Body of pancreas (tissue), 4 donors: ENCODE data around the gene STX4. TPM values are rescaled to one million over a fixed set of nuclear protein-coding genes. Genes with fewer than 3 reads are reported as not detected.

Source experiments
- ATAC-seq: fragments of 150-250 bp; one replicate; pipeline ENCODE4 v1.9.1; 2016
- DNase-seq, 4 donors: peaks; one replicate each; pipeline ENCODE4 v3.0.0-alpha.2; 2019
- H3K27ac ChIP-seq, 4 donors: fragments of 200-600 bp; sonication (generic); 1 replicate in 3 of 4; 2 replicates in 1 of 4; pipeline versions ENCODE4 v1.5.1 to v1.6.1; 2016 to 2019; ENCODE audit warnings: mild to moderate bottlenecking in 1 of 4, mixed read lengths in 1 of 4, moderate library complexity in 1 of 4
- H3K27me3 ChIP-seq, 2 donors: fragments of 200-600 bp; sonication (generic); one replicate each; pipeline ENCODE4 v1.6.0; 2016; ENCODE audit warnings: mild to moderate bottlenecking in 1 of 2
- H3K36me3 ChIP-seq, 2 donors: fragments of 200-600 bp; sonication (generic); replicated peaks in 1 of 2; 2 replicates each; pipeline ENCODE4 v1.5.1; 2016; ENCODE audit warnings: low read depth in 2 of 2; ENCODE audit not compliant: insufficient read depth in 1 of 2
- H3K4me1 ChIP-seq: fragments of 200-600 bp; sonication (generic); one replicate; pipeline ENCODE4 v1.6.0; 2016
- H3K4me3 ChIP-seq, 2 donors: fragments of 200-600 bp; sonication (generic); 1 replicate in 1 of 2; 2 replicates in 1 of 2; pipeline ENCODE4 v1.5.1; 2016 to 2019
- H3K9me3 ChIP-seq, 3 donors: fragments of 200-600 bp; sonication (generic); 1 replicate in 2 of 3; 2 replicates in 1 of 3; pipeline ENCODE4 v1.5.1; 2016
- POLR2A ChIP-seq, 3 donors: fragments of 450-650 bp; IDR thresholded peaks; one replicate each; pipeline ENCODE4 v1.6.1; 2016; ENCODE audit warnings: antibody characterized with exemption in 3 of 3, mild to moderate bottlenecking in 2 of 3
- WGBS, 2 donors: methylation state at CpG; one replicate each; pipeline ENCODE4 v1.1.5; 2017; 5-methylcytosine and 5-hydroxymethylcytosine counted together
- intact Hi-C: fragments of 100-400 bp; cut with DNase I; formaldehyde crosslinking; loops from one replicate; pipeline ENCODE4 v1.15.1; 2023
- total RNA-seq, 2 donors: library from RNA; depleted of rRNA; stranded (reverse); fragments of >200 nt; gene quantifications; one replicate each; pipeline ENCODE4 v1.1.0, GENCODE V29; 2016
- TF ChIP-seq, protein P1 (sequence below), 7 experiments: fragments of 450-650 bp in 4 of 7; fragments of 200-600 bp in 3 of 7; sonication (generic) in 3 of 7; IDR thresholded peaks; one replicate each; pipeline ENCODE4 v1.5.1; 2016 to 2019; ENCODE audit warnings: antibody characterized with exemption in 7 of 7

The STX4 gene
- total RNA-seq, 2 donors from 2014 or later: 25.9 to 38.6 TPM

DNA sequence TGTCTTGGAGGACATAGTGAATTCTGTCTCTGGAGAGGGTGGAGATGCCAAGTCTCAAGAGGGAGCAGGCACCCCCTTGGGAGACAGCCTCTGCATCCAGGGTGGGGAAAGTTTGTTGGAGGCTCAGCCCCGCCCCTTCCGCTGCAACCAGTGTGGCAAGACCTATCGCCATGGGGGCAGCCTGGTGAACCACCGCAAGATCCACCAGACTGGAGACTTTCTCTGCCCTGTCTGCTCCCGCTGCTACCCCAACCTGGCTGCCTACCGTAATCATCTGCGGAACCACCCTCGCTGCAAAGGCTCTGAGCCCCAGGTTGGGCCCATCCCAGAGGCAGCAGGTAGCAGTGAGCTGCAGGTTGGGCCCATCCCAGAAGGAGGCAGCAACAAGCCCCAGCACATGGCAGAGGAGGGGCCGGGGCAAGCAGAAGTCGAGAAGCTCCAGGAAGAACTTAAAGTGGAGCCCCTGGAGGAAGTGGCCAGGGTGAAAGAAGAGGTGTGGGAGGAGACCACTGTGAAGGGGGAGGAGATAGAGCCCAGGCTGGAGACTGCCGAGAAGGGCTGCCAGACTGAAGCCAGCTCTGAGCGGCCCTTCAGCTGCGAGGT lies 46.1 kb downstream of the STX4 start:
- Histone ChIP-seq H3K27ac (no peak overlapping the region), H3K4me3 (no peak overlapping the region), H3K36me3 (peaks cover 8 to 33% of the 10 kb centered on the region in 2 donors), H3K27me3 (no peaks in the 10 kb centered on the region), H3K4me1 (peaks cover 11% of the 10 kb centered on the region), H3K9me3 (no peaks in the 10 kb centered on the region)
- intact Hi-C loops: loop anchor here (10.0 kb wide), 1 partner anchor 65 kb away; no protein-coding TSS in a partner anchor
- DNase-seq: no peak
- TF ChIP-seq, protein P1, sequence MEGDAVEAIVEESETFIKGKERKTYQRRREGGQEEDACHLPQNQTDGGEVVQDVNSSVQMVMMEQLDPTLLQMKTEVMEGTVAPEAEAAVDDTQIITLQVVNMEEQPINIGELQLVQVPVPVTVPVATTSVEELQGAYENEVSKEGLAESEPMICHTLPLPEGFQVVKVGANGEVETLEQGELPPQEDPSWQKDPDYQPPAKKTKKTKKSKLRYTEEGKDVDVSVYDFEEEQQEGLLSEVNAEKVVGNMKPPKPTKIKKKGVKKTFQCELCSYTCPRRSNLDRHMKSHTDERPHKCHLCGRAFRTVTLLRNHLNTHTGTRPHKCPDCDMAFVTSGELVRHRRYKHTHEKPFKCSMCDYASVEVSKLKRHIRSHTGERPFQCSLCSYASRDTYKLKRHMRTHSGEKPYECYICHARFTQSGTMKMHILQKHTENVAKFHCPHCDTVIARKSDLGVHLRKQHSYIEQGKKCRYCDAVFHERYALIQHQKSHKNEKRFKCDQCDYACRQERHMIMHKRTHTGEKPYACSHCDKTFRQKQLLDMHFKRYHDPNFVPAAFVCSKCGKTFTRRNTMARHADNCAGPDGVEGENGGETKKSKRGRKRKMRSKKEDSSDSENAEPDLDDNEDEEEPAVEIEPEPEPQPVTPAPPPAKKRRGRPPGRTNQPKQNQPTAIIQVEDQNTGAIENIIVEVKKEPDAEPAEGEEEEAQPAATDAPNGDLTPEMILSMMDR (IDR thresholded peaks at IDR 0.05): no peak
- no peak for TF ChIP-seq POLR2A (IDR thresholded peaks at IDR 0.05)
- WGBS, 2 donors: 77 to 90% methylated on average over 10 to 13 of the region's 13 CpGs
- ATAC-seq: no peak

DNA sequence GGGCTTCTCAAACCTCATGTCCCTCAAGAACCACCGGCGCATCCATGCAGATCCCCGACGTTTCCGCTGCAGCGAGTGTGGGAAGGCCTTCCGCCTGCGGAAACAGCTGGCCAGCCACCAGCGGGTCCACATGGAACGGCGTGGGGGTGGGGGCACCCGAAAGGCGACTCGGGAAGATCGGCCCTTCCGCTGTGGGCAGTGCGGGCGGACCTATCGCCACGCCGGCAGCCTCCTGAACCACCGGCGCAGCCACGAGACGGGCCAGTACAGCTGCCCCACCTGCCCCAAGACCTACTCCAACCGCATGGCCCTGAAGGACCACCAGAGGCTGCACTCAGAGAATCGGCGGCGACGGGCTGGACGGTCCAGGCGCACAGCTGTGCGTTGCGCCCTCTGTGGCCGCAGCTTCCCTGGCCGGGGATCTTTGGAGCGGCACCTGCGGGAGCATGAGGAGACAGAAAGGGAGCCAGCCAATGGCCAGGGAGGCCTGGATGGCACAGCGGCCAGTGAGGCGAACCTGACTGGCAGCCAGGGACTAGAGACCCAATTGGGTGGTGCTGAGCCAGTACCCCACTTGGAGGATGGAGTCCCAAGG lies 46.8 kb downstream of the STX4 start:
- ATAC-seq: no peak

GRCh38 chr16:31080756-31081419 lies 47.5 kb downstream of the STX4 start:
- H3K9me3 ChIP-seq: no peaks in the 10 kb centered on the region
- no peak overlapping the region for H3K27ac ChIP-seq
- H3K27me3 ChIP-seq: no peaks in the 10 kb centered on the region
- TF ChIP-seq, protein P1 (IDR thresholded peaks at IDR 0.05): no peak
- TF ChIP-seq POLR2A (IDR thresholded peaks at IDR 0.05): no peak
- intact Hi-C loops: no loop called here
- no peaks in the 10 kb centered on the region for H3K4me1 ChIP-seq
- no peak overlapping the region for H3K4me3 ChIP-seq
- 88 to 90% methylated on average over 10 to 12 of the region's 13 CpGs for WGBS, 2 donors
- DNase-seq (no peak), ATAC-seq (no peak)
- peaks cover 8 to 33% of the 10 kb centered on the region in 2 donors for H3K36me3 ChIP-seq

More for the DNA sequence above, 46.8 kb downstream of the STX4 start:
- no peak overlapping the region for H3K4me3 ChIP-seq
- H3K4me1 ChIP-seq: peaks cover 7% of the 10 kb centered on the region
- peaks cover 8 to 33% of the 10 kb centered on the region in 2 donors for H3K36me3 ChIP-seq
- 96 to 100% methylated on average over 4 to 40 of the region's 40 CpGs for WGBS, 2 donors
- no peaks in the 10 kb centered on the region for H3K27me3 ChIP-seq
- no peaks in the 10 kb centered on the region for H3K9me3 ChIP-seq
- intact Hi-C loops: no loop called here
- DNase-seq: no peak
- no peak overlapping the region for H3K27ac ChIP-seq
- TF ChIP-seq POLR2A (IDR thresholded peaks at IDR 0.05): no peak
- TF ChIP-seq, protein P1 (IDR thresholded peaks at IDR 0.05): no peak

DNA sequence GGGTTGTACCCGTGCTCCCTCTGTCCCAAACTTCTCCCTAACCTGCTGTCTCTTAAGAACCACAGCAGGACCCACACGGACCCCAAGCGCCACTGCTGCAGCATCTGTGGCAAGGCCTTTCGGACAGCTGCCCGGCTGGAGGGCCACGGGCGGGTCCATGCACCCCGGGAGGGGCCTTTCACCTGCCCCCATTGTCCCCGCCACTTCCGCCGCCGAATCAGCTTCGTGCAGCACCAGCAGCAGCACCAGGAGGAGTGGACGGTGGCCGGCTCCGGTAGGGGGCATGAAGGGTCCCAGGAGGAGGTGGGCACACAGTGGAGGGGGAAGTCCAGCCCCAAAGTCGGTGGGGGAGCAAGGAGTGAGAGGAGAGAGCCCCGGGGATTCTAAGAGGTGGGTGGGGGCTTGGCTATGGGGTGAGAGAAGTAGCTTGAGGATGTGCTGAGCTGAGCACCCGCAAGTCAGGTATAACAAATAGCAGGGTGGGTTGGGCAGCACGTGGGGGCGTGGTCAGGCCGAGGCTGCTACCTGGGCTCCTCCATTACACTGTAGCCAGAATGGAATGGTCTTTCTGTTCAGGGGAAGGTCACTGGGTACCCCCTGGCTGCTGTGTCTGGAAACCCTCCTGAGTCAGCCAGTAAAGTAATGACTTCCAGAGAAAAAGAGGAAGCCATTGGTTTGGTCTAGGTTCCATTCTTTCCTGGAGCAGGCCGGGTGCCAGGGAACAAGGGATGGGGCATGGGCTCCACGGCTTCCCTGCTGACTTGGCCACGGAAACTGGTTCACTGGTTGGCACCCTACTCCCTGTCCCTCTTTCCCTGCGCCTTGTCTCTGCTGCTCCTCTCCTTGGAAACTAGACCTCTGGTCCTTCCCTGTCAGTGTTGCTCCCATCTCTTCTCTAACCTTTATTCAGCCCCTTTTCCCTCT lies 48.3 kb downstream of the STX4 start:
- Histone ChIP-seq H3K9me3 (no peaks in the 10 kb centered on the region), H3K27me3 (no peaks in the 10 kb centered on the region), H3K36me3 (peaks cover 8 to 31% of the 10 kb centered on the region in 2 donors), H3K4me3 (no peak overlapping the region), H3K4me1 (no peaks in the 10 kb centered on the region), H3K27ac (no peak overlapping the region)
- no peak for ATAC-seq
- no peak for DNase-seq
- WGBS, 2 donors: 80 to 83% methylated on average over 13 to 23 of the region's 26 CpGs
- no peak for TF ChIP-seq POLR2A (IDR thresholded peaks at IDR 0.05)
- TF ChIP-seq, protein P1 (IDR thresholded peaks at IDR 0.05): no peak
- intact Hi-C loops: no loop called here
